Neuronal stem cell (in vitro differentiated cells): ENCODE measurements around the gene SEMA3B.

ENCODE experiments used
- DNase-seq: peaks from one replicate; pipeline ENCODE4 v3.0.0-alpha.2; 2013; ENCODE audit warnings: low spot score
- H2AFZ ChIP-seq: one replicate; pipeline ENCODE4 v1.6.1; 2013; ENCODE audit warnings: mild to moderate bottlenecking, low read length, inconsistent platforms
- H2AK5ac ChIP-seq: 2 replicates; pipeline ENCODE4 v1.6.1; 2013; ENCODE audit warnings: low read depth, mild to moderate bottlenecking, inconsistent platforms, low read length, moderate library complexity, mixed read lengths
- H2BK120ac ChIP-seq: 2 replicates; pipeline ENCODE4 v1.6.1; 2013; ENCODE audit warnings: low read depth, mild to moderate bottlenecking, inconsistent platforms, low read length, moderate library complexity, mixed read lengths
- H2BK12ac ChIP-seq: one replicate; pipeline ENCODE4 v1.6.1; 2013; ENCODE audit warnings: low read length, inconsistent platforms
- H2BK15ac ChIP-seq: 2 replicates; pipeline ENCODE4 v1.6.1; 2013; ENCODE audit warnings: mild to moderate bottlenecking, low read length, inconsistent platforms, mixed read lengths
- H2BK5ac ChIP-seq: one replicate; pipeline ENCODE4 v1.6.1; 2013; ENCODE audit warnings: inconsistent platforms, mild to moderate bottlenecking, low read length, moderate library complexity
- H3K14ac ChIP-seq: one replicate; pipeline ENCODE4 v1.6.1; 2013; ENCODE audit warnings: low read length, inconsistent platforms
- H3K18ac ChIP-seq: 2 replicates; pipeline ENCODE4 v1.6.1; 2013; ENCODE audit warnings: low read length, inconsistent platforms
- H3K23ac ChIP-seq: 2 replicates; pipeline ENCODE4 v1.6.1; 2013; ENCODE audit warnings: low read depth, mild to moderate bottlenecking, mixed read lengths, low read length, inconsistent platforms; ENCODE audit not compliant: poor library complexity
- H3K27ac ChIP-seq: replicated peaks from 3 replicates; pipeline ENCODE4 v1.5.1; 2013; ENCODE audit warnings: low read length, inconsistent platforms
- H3K27me3 ChIP-seq, 3 experiments: 2 replicates each; pipeline ENCODE4 v1.6.1; 2013; ENCODE audit warnings: low read length in 3 of 3, mild to moderate bottlenecking in 2 of 3, inconsistent platforms in 1 of 3, low read depth in 1 of 3, mixed read lengths in 1 of 3, moderate library complexity in 1 of 3; ENCODE audit not compliant: control insufficient read depth in 3 of 3, insufficient read depth in 3 of 3
- H3K36me3 ChIP-seq, 2 donors: replicated peaks in 1 of 2; 2 replicates each; pipeline ENCODE4 v1.6.1; 2013; ENCODE audit warnings: low read length in 2 of 2; ENCODE audit not compliant: control insufficient read depth in 2 of 2, insufficient read depth in 2 of 2
- H3K4ac ChIP-seq: 2 replicates; pipeline ENCODE4 v1.6.1; 2013; ENCODE audit warnings: inconsistent platforms, mild to moderate bottlenecking, low read length, moderate library complexity
- H3K4me1 ChIP-seq, 2 donors: 1 replicate in 1 of 2; 2 replicates in 1 of 2; pipeline ENCODE4 v1.6.1; 2013; ENCODE audit warnings: low read length in 2 of 2, low read depth in 1 of 2; ENCODE audit not compliant: control insufficient read depth in 2 of 2, insufficient read depth in 1 of 2
- H3K4me2 ChIP-seq: one replicate; pipeline ENCODE4 v1.6.1; 2013; ENCODE audit warnings: mild to moderate bottlenecking, low read length, inconsistent platforms; ENCODE audit not compliant: insufficient read depth, poor library complexity, severe bottlenecking
- H3K4me3 ChIP-seq, 2 donors: 2 replicates each; pipeline ENCODE4 v1.5.1; 2013; ENCODE audit warnings: low read length in 2 of 2, mild to moderate bottlenecking in 2 of 2, inconsistent platforms in 1 of 2, moderate library complexity in 1 of 2
- H3K79me1 ChIP-seq: one replicate; pipeline ENCODE4 v1.6.1; 2013; ENCODE audit warnings: low read depth, mild to moderate bottlenecking, inconsistent platforms, low read length, moderate library complexity
- H3K9ac ChIP-seq: one replicate; pipeline ENCODE4 v1.6.1; 2013; ENCODE audit warnings: mild to moderate bottlenecking, low read depth, low read length, inconsistent platforms; ENCODE audit not compliant: poor library complexity
- H3K9me3 ChIP-seq, 2 donors: replicated peaks in 1 of 2; 2 replicates each; pipeline versions ENCODE3 to v1.6.1; 2013; ENCODE audit warnings: low read length in 2 of 2, mild to moderate bottlenecking in 2 of 2, inconsistent platforms in 1 of 2, low read depth in 1 of 2, mixed read lengths in 1 of 2, moderate library complexity in 1 of 2; ENCODE audit not compliant: control insufficient read depth in 2 of 2, insufficient read depth in 1 of 2
- H4K8ac ChIP-seq: one replicate; pipeline ENCODE4 v1.6.1; 2013; ENCODE audit warnings: low read depth, mild to moderate bottlenecking, inconsistent platforms, low read length, moderate library complexity
- H4K91ac ChIP-seq: one replicate; pipeline ENCODE4 v1.6.1; 2013; ENCODE audit warnings: low read length, low read depth, mild to moderate bottlenecking, inconsistent platforms; ENCODE audit not compliant: poor library complexity
- WGBS, 2 donors: extraction: QIAGEN DNeasy Blood & Tissue Kit; methylation state at CpG; one replicate each; pipeline ENCODE4 v1.1.7; 2013; ENCODE audit warnings: missing lambda C conversion rate in 2 of 2, mixed read lengths in 1 of 2; ENCODE audit not compliant: insufficient read length in 2 of 2, insufficient replicate concordance in 1 of 2; ENCODE audit errors: extremely low coverage in 2 of 2; 5-methylcytosine and 5-hydroxymethylcytosine counted together

The SEMA3B gene

DNA sequence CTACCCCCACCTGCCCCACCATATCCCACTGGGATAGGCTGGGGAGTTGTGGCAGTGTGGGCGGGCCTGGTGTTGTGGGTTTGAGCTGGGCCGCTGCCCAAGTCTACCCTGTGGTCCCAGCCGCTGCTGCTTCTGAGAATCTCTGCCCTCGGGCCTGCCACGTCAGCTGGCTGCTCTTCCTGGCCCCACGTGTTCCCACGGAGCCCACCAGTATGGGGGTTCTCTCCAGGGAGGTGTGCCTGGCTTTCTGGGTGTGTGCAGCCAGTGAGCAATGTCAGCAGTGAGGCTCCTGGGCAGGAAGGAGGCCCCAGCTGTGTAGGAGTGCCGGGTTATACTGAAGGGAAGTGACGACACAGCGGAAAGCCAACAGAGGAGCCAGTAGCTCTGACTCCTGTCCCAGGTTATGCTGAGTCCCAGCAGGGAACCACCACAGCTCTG is 22.4 kb upstream of the SEMA3B start:
- Histone ChIP-seq H3K4me3 (peak overlapping the region; percentile 19 to 36), H3K9ac (peak overlapping the region; percentile 90)

DNA sequence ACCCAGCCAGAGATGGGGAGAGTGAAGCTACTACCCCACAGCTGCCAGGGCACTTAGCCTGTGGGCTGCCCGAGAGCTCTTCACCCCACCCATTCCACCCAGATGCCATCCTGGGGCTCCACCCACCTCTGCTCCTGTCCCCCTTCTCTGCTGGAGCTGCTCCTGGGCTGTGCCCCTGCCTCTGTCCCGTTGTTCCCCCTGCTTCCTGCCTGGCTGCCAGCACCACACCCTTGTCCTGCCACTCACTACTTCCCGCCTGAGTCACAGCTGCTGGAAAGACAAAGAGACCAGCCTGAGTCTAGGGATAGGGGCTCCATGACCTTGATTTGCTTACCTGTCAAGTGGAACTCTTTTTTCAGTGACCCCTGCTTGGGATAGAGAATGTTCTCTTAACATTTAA is 20.6 kb upstream of the SEMA3B start:
- no CpG with 5 or more reads among the region's 3 CpGs for WGBS, 2 donors
- Histone ChIP-seq H2AFZ (no peak overlapping the region), H3K4me2 (no peak overlapping the region), H4K8ac (no peak overlapping the region), H3K36me3 (peaks cover 46 to 66% of the 10 kb centered on the region in 2 donors), H3K9ac (no peak overlapping the region), H2AK5ac (peak overlapping the region; percentile 69), H3K9me3 (no peaks in the 10 kb centered on the region), H2BK15ac (no peak overlapping the region), H4K91ac (no peak overlapping the region), H2BK12ac (no peak overlapping the region), H3K4me1 (peaks cover 24 to 28% of the 10 kb centered on the region in 2 donors), H3K18ac (no peak overlapping the region), H3K27ac (no peak overlapping the region), H3K27me3 (no peaks in the 10 kb centered on the region), H3K79me1 (peaks cover 45% of the 10 kb centered on the region), H2BK120ac (no peak overlapping the region), H2BK5ac (no peak overlapping the region), H3K14ac (peak overlapping the region; percentile 23), H3K4ac (no peak overlapping the region), H3K4me3 (peak overlapping the region in 1 of 2 donors; percentile 8), H3K23ac (peak overlapping the region; percentile 59)
- DNase-seq, result no peak

More for the DNA sequence above, 22.4 kb upstream of the SEMA3B start:
- H3K27me3 ChIP-seq, result no peaks in the 10 kb centered on the region
- H3K27ac ChIP-seq, result peak overlapping the region; percentile 93
- H4K91ac ChIP-seq, result peak overlapping the region; percentile 44
- peak overlapping the region; percentile 97 for H2AK5ac ChIP-seq
- H3K4me2 ChIP-seq, result peak overlapping the region; percentile 55
- peak overlapping the region; percentile 19 for H4K8ac ChIP-seq
- H3K9me3 ChIP-seq, result no peaks in the 10 kb centered on the region
- H3K23ac ChIP-seq, result peak overlapping the region; percentile 21
- H3K18ac ChIP-seq, result peak overlapping the region; percentile 96
- peak overlapping the region; percentile 68 for H2BK5ac ChIP-seq
- WGBS, 2 donors, result no CpG with 5 or more reads among the region's 10 CpGs
- peaks cover 40 to 47% of the 10 kb centered on the region in 2 donors for H3K4me1 ChIP-seq
- peak overlapping the region; percentile 51 for H2BK15ac ChIP-seq
- peak overlapping the region; percentile 56 for H3K14ac ChIP-seq
- peak overlapping the region; percentile 91 for H2BK12ac ChIP-seq
- DNase-seq, result no peak
- H3K36me3 ChIP-seq, result peaks cover 31 to 63% of the 10 kb centered on the region in 2 donors
- H3K79me1 ChIP-seq, result peaks cover 42% of the 10 kb centered on the region
- peak overlapping the region; percentile 8 for H3K4ac ChIP-seq
- H2AFZ ChIP-seq, result no peak overlapping the region
- peak overlapping the region; percentile 26 for H2BK120ac ChIP-seq

DNA sequence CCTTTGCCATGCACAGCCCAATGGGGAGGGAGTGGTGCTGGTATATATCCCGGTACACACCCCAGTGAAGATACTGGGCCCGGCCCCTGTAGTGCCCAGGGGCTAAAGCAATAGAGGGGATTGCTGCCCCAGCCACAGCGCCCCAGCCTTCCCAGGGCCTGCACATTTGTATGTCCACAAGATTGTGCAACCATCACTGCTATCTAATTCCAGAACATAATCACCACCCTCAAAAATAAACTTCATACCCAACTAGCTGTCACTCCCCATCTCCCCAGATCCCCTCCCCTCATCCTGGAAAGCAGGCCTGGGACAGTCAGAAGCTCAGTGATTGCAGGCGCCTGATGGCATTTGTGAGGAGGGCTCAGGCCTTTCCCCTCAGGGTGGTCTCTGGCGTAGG is 19.5 kb upstream of the SEMA3B start:
- H3K27me3 ChIP-seq, result no peaks in the 10 kb centered on the region
- H2BK15ac ChIP-seq, result no peak overlapping the region
- H3K9ac ChIP-seq, result peak overlapping the region; percentile 73
- H3K14ac ChIP-seq, result peak overlapping the region; percentile 6
- no peak overlapping the region for H2AFZ ChIP-seq
- peak overlapping the region; percentile 17 for H4K91ac ChIP-seq
- peaks cover 51% of the 10 kb centered on the region for H3K79me1 ChIP-seq
- no peaks in the 10 kb centered on the region for H3K9me3 ChIP-seq
- no peak overlapping the region for H4K8ac ChIP-seq
- peak overlapping the region; percentile 19 for H2BK120ac ChIP-seq
- no peak overlapping the region for H3K4me3 ChIP-seq
- H2BK5ac ChIP-seq, result peak overlapping the region; percentile 66
- H3K23ac ChIP-seq, result peak overlapping the region; percentile 82
- H3K18ac ChIP-seq, result peak overlapping the region; percentile 27
- no peak for DNase-seq
- peaks cover 53 to 68% of the 10 kb centered on the region in 2 donors for H3K36me3 ChIP-seq
- no peak overlapping the region for H3K4ac ChIP-seq
- H3K4me1 ChIP-seq, result peaks cover 24 to 27% of the 10 kb centered on the region in 2 donors
- H2AK5ac ChIP-seq, result peak overlapping the region; percentile 49
- H3K4me2 ChIP-seq, result no peak overlapping the region
- H2BK12ac ChIP-seq, result no peak overlapping the region
- no CpG with 5 or more reads among the region's 5 CpGs for WGBS, 2 donors
- no peak overlapping the region for H3K27ac ChIP-seq

DNA sequence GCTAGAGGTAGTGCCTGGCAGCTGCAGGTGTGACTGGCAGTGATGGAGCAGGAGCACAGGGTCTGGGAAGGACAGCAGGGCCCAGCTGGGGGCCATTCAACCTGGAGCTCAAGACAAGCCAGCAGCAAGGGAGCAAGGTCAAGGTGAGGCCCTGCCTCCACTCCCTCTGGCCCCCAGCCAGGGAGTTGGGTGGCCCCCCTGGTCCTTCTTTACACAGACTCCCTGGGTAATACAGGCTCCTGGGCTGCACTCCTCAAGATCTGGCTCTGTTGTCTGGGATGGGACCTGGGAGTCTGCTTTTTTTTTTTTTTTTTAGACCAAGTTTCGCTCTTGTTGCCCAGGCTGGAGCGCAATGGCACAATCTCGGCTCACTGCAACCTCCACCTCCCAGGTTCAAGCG is 18.4 kb upstream of the SEMA3B start:
- Histone ChIP-seq H2BK5ac (no peak overlapping the region), H2AFZ (no peak overlapping the region), H3K79me1 (peaks cover 52% of the 10 kb centered on the region), H4K91ac (no peak overlapping the region), H3K9ac (no peak overlapping the region), H3K23ac (peak overlapping the region; percentile 29), H3K4me1 (peaks cover 19 to 20% of the 10 kb centered on the region in 2 donors), H2BK15ac (no peak overlapping the region), H4K8ac (no peak overlapping the region), H3K36me3 (peaks cover 62 to 75% of the 10 kb centered on the region in 2 donors), H3K18ac (no peak overlapping the region), H3K4me3 (no peak overlapping the region), H3K14ac (no peak overlapping the region), H2BK120ac (no peak overlapping the region), H3K4me2 (no peak overlapping the region), H2BK12ac (no peak overlapping the region), H2AK5ac (no peak overlapping the region), H3K27me3 (no peaks in the 10 kb centered on the region), H3K9me3 (no peaks in the 10 kb centered on the region), H3K27ac (no peak overlapping the region), H3K4ac (no peak overlapping the region)
- WGBS, 2 donors, result no CpG with 5 or more reads among the region's 4 CpGs
- DNase-seq, result no peak
